Erythroblast (primary cell): ENCODE data around the gene PROK1.

Source experiments
- DNase-seq, 2 experiments: peaks; one replicate each; lab custom pipeline; 2025; lab: John Stamatoyannopoulos, UW
- GATA1 ChIP-seq: IDR thresholded peaks from 2 replicates; pipeline ENCODE4 v1.6.1; 2011; ENCODE audit warnings: low read depth, mild to moderate bottlenecking, control low read depth, low read length, moderate library complexity
- POLR2A ChIP-seq: IDR thresholded peaks from 2 replicates; pipeline ENCODE4 v1.6.1; 2011; ENCODE audit warnings: mild to moderate bottlenecking, low read length

PROK1 gene

DNA sequence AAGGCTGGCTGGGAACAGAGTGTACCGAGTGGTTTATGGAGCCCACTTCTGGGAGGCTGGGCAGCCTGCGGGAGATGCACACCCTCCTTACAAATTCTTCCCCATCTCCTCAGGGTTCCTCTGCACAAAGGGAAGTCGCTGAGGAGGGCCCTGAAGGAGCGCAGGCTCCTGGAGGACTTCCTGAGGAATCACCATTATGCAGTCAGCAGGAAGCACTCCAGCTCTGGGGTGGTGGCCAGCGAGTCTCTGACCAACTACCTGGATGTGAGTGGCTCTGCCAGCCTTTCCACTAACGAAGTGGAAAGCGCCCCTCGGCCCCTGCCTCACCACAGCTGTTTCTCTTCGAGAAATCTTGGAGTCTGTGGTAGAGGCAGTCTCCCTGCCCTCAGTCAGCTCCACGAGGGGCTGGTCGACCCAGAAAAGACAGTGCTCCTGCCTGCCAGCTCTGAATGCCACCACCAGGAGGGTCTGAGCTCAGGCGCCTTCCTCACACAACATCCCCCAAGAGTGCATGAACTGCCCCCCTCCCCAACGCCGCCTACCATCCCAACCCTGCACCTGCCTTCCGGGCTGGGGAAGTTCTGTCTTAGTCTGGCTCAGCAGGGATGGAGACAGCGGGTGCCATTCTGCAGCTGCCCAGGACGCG lies 31.8 kb downstream of the PROK1 start:
- TF ChIP-seq POLR2A, result no peak
- no peak for TF ChIP-seq GATA1
- DNase-seq, result no peak

GRCh38 chr1:110483308-110483685 lies 32.3 kb downstream of the PROK1 start:
- TF ChIP-seq POLR2A (no peak), GATA1 (no peak)
- DNase-seq, result no peak

DNA sequence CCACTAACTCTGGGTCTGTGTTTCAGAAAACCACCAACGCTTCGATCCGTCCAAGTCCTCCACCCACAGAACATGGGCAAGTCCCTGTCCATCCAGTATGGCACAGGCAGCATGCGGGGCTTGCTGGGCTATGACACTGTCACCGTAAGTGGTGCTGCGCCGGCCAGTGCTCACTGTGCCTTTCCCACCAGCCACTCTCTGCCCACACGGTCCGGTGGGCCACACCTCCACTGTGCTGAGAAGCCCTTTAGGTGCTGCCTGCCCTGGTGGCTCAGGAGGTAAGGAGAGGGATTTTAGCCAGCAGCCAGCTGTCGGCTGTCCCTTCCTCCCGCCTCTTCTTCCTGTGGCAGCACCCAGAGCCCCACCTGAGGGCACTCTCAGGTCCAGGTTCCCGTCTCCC lies 33.9 kb downstream of the PROK1 start:
- TF ChIP-seq GATA1 (no peak), POLR2A (no peak)
- DNase-seq, result no peak

DNA sequence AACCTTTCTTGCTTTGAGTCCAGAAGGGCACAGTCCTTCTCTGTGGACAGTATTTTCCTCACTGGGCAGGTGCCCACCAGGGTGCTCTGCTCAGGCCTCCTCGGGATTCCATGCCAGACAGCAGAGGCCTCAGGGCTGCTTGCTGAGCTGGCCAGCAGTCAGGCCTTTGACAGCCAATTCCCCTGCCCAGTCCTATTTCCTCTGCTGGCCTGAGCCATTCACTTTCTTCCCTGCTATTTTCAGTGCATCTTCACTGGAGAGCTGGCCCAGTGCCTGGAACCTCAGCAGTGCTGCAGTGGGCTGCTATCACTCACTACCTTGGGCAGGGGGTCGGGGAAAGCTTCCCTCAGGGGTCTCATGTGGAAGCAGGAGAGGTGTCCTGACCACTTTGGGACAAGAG lies 34.8 kb downstream of the PROK1 start:
- no peak for DNase-seq
- TF ChIP-seq POLR2A (no peak), GATA1 (no peak)

DNA sequence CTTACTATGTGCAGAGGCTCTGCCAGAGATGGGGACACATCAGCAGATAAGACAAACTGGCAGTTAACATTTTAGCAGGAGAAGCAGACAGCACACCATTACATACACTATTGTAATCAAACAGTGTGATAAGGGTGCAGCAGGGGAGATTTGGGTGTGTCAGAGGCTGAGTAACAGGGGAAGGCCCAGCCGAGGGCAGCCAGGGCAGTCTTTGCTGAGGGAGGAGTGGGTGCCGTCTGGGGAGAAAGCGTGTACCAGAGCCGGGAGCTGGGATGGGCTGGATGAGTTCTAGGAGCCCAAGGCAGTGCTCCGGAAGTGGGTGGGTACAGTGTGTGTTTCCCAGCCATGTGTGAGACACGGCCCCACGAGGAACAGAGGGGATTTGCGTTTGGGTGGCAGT lies 36.8 kb downstream of the PROK1 start:
- DNase-seq, result peak; percentile 53 to 81
- TF ChIP-seq GATA1 (no peak), POLR2A (no peak)

GRCh38 chr1:110488161-110488560 lies 37.2 kb downstream of the PROK1 start:
- TF ChIP-seq GATA1 (no peak), POLR2A (no peak)
- no peak for DNase-seq

DNA sequence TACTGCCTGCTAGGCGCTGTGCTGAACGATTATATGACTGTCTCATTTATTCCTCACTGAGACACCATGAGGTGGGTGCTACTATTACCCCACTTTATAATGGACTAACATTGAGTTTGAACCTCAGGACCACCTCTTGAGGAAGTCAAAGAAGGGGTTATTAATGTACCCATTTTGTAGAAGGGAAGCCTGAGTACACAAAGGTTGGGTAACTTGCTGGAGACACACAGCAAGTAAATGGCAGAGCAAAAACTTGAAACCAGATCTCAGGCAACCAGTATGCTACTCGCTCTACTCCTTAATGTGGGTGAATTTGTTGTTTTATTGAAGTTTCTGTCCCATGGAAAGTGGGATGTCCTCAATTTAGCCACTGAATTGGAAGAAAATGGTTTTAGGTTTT lies 37.9 kb downstream of the PROK1 start:
- TF ChIP-seq GATA1 (no peak), POLR2A (no peak)
- no peak for DNase-seq

DNA sequence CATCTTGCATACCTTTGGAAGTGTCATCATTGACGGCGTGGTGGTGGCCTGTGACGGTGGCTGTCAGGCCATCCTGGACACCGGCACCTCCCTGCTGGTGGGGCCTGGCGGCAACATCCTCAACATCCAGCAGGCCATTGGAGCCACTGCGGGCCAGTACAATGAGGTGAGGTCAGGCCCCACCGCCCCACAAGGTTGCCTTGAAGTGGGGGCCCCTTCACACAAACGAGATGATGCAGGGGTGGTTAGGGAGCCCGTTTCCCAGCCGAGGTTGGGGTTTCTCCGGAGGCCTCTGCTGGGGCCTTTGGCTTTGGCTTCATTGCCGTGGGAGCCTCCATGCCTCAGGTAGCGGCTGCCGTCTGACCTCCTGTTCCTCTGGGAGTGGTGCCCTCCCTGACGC lies 38.5 kb downstream of the PROK1 start:
- DNase-seq, result no peak
- TF ChIP-seq GATA1 (no peak), POLR2A (no peak)

DNA sequence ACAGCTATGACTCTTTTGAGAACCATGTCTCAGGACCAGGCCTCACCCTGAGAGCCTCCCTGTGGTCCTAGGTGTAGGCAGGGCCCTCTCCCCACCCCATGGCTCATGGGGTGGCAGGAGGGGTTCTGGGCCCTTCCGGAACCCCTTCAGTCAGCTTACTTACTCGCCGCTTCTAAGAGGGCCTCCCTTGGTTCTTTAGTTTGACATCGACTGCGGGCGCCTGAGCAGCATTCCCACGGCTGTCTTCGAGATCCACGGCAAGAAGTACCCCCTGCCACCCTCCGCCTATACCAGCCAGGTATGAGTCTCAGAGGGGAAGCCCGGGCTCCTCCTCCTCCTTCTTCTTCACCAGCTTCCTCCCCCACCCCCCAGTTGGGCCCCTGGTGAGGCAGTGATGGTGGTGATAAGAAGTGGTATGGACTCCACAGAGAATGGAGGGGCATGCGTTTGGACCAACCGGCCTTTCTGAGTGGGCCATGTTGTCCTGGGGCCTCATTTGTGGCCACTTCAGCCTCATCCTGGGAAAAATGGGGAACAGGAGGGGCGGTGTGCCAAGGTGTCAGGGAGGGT lies 39.1 kb downstream of the PROK1 start:
- no peak for DNase-seq
- no peak for TF ChIP-seq GATA1
- TF ChIP-seq POLR2A, result no peak

GRCh38 chr1:110490791-110491451 lies 40.0 kb downstream of the PROK1 start:
- no peak for DNase-seq
- no peak for TF ChIP-seq GATA1
- TF ChIP-seq POLR2A, result no peak

GRCh38 chr1:110492573-110492972 lies 41.6 kb downstream of the PROK1 start:
- no peak for DNase-seq

DNA sequence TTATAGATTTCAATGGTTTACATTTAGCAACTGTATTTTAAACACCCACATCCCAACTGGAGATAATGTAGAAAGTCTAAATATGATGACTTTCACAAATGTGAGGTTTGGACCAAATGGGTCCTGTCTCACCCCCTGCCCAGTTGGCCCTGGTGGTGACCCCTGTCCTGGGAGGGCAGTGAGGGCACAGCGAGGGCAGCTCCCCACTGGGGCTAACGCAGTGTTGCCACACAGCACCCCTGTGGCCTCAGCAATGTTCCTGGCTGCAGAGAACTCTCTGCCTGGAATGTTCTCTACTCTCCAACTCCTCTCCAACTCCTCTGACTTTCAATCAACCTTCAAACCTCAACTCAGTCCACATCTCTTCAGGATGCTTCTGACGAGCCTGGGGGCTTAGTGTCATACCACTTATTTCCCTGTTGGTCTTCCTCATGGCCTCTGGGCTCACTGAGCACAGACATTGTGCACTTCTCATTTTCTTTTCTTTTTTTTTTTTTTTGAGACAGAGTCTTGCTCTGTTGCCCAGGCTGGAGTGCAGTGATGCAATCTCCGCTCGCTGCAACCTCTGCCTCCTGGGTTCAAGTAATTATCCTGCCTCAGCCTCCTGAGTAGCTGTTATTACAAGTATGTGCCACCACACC lies 42.2 kb downstream of the PROK1 start:
- TF ChIP-seq POLR2A (no peak), GATA1 (no peak)

More at GRCh38 chr1:110492573-110492972, 41.6 kb downstream of the PROK1 start:
- no peak for TF ChIP-seq GATA1
- no peak for TF ChIP-seq POLR2A

DNA sequence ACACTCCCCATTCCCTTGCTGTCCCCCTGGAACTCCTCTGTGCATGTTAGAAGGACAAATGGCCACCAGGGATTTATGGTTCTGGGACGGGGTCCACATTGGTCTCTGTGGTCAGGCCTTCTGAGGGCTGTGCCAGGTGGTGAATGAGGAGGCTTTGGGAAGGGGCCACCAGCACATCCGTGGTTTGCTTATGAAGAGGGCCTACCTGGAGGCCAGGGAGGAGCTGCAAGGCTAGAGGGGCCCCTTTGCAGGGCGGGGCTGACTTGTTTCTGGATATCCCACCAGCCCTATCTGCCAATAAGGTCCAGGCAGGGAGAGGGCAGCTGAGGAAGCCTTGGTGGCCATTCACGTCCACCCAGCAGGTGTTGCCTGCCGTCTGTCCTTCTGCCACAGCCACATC lies 43.1 kb downstream of the PROK1 start:
- no peak for DNase-seq
- no peak for TF ChIP-seq GATA1
- TF ChIP-seq POLR2A, result no peak

More for the DNA sequence above, 42.2 kb downstream of the PROK1 start:
- no peak for DNase-seq
